GM23338 (cell line): ENCODE data around the gene SYNPO. TPM values are rescaled to one million over a fixed set of nuclear protein-coding genes. Genes with fewer than 3 reads are reported as not detected.

ENCODE experiments used
- ATAC-seq: fragments of 200-7000 bp; cut with Tn5 transposase; 3 replicates; pipeline ENCODE4 v1.9.1; 2020
- DNase-seq: peaks from one replicate; pipeline ENCODE4 v3.0.0-alpha.2; 2015; ENCODE audit warnings: low spot score
- H2AFZ ChIP-seq: fragments of 200-600 bp; sonication (generic); 2 replicates; pipeline ENCODE4 v1.8.0; 2016; ENCODE audit warnings: antibody characterized with exemption, mild to moderate bottlenecking, moderate library complexity
- H3F3A ChIP-seq: fragments of 200-600 bp; sonication (generic); replicated peaks from 2 replicates; pipeline ENCODE4 v1.8.0; 2017; ENCODE audit warnings: antibody characterized with exemption, mixed run types, low read depth
- H3K27ac ChIP-seq: fragments of 200-600 bp; sonication (generic); 2 replicates; pipeline ENCODE4 v1.6.1; 2016; ENCODE audit warnings: low read depth
- H3K27me3 ChIP-seq: fragments of 200-600 bp; sonication (generic); 2 replicates; pipeline ENCODE4 v1.8.0; 2016; ENCODE audit warnings: mild to moderate bottlenecking, mixed run types, moderate library complexity; ENCODE audit not compliant: insufficient read depth
- H3K36me3 ChIP-seq: fragments of 200-600 bp; sonication (generic); 2 replicates; pipeline ENCODE4 v1.8.0; 2016; ENCODE audit warnings: mild to moderate bottlenecking; ENCODE audit not compliant: insufficient read depth
- H3K4me1 ChIP-seq: fragments of 200-600 bp; sonication (generic); 2 replicates; pipeline ENCODE4 v1.8.0; 2016; ENCODE audit warnings: mild to moderate bottlenecking, moderate library complexity; ENCODE audit not compliant: insufficient read depth
- H3K4me2 ChIP-seq: fragments of 200-600 bp; sonication (generic); 2 replicates; pipeline ENCODE4 v1.7.1; 2017; ENCODE audit warnings: mixed run types
- H3K4me3 ChIP-seq: fragments of 200-600 bp; sonication (generic); 2 replicates; pipeline ENCODE4 v1.6.1; 2016; ENCODE audit warnings: mixed run types
- H3K79me2 ChIP-seq: fragments of 200-600 bp; sonication (generic); replicated peaks from 2 replicates; pipeline ENCODE4 v1.8.0; 2017; ENCODE audit warnings: mild to moderate bottlenecking; ENCODE audit not compliant: insufficient read depth
- H3K9me2 ChIP-seq: fragments of 200-600 bp; sonication (generic); 2 replicates; pipeline ENCODE4 v1.8.0; 2017; ENCODE audit not compliant: insufficient read depth
- H4K20me1 ChIP-seq: fragments of 200-600 bp; sonication (generic); replicated peaks from 2 replicates; pipeline ENCODE4 v1.8.0; 2017; ENCODE audit warnings: mild to moderate bottlenecking; ENCODE audit not compliant: insufficient read depth
- H3K27ac Mint-ChIP-seq: 2 replicates; pipeline ENCODE4 v1.8.0; 2020; ENCODE audit warnings: inconsistent platforms, mild to moderate bottlenecking, moderate library complexity, mixed read lengths
- H3K27me3 Mint-ChIP-seq: 3 replicates; pipeline ENCODE4 v1.8.0; 2022; ENCODE audit warnings: low read depth, mild to moderate bottlenecking, moderate library complexity, mixed read lengths, inconsistent platforms; ENCODE audit not compliant: insufficient read depth, poor library complexity
- H3K36me3 Mint-ChIP-seq: 3 replicates; pipeline ENCODE4 v1.8.0; 2021; ENCODE audit warnings: low read depth, mild to moderate bottlenecking, inconsistent platforms, moderate library complexity, mixed read lengths
- H3K4me1 Mint-ChIP-seq: 3 replicates; pipeline ENCODE4 v1.8.0; 2020; ENCODE audit warnings: mild to moderate bottlenecking, inconsistent platforms, mixed read lengths
- H3K4me3 Mint-ChIP-seq: 3 replicates; pipeline ENCODE4 v1.8.0; 2021; ENCODE audit warnings: moderate library complexity, mild to moderate bottlenecking, inconsistent platforms, mixed read lengths
- H3K9me3 Mint-ChIP-seq: 3 replicates; pipeline ENCODE4 v1.8.0; 2020; ENCODE audit warnings: moderate library complexity, mild to moderate bottlenecking, inconsistent platforms, mixed read lengths
- ETS1 ChIP-seq: IDR thresholded peaks from 2 replicates; pipeline ENCODE4 v1.6.1; 2016; ENCODE audit warnings: antibody characterized with exemption
- EZH2 ChIP-seq: fragments of 200-600 bp; sonication (generic); IDR thresholded peaks from one replicate; pipeline ENCODE4 v1.8.0; 2017; ENCODE audit warnings: antibody characterized with exemption, mild to moderate bottlenecking, low read depth; ENCODE audit not compliant: unreplicated experiment
- EZH2phosphoT487 ChIP-seq: fragments of 200-600 bp; sonication (generic); IDR thresholded peaks from one replicate; pipeline ENCODE4 v1.8.1; 2018; ENCODE audit warnings: antibody characterized with exemption; ENCODE audit not compliant: unreplicated experiment
- JUNB ChIP-seq: IDR thresholded peaks from one replicate; pipeline ENCODE4 v1.6.1; 2016; ENCODE audit warnings: antibody characterized with exemption; ENCODE audit not compliant: unreplicated experiment
- NANOG ChIP-seq: IDR thresholded peaks from 2 replicates; pipeline ENCODE4 v1.6.1; 2016; ENCODE audit warnings: antibody characterized with exemption, borderline replicate concordance
- POLR2AphosphoS5 ChIP-seq: IDR thresholded peaks from 2 replicates; pipeline ENCODE4 v1.6.1; 2016; ENCODE audit warnings: antibody characterized with exemption, low read depth
- REST ChIP-seq: IDR thresholded peaks from one replicate; pipeline ENCODE4 v1.6.1; 2018; ENCODE audit warnings: antibody characterized with exemption; ENCODE audit not compliant: unreplicated experiment
- STAT1 ChIP-seq: IDR thresholded peaks from one replicate; pipeline ENCODE4 v1.6.1; 2016; ENCODE audit warnings: antibody characterized with exemption; ENCODE audit not compliant: unreplicated experiment
- ZNF331 ChIP-seq: fragments of 250-450 bp; sonication (Bioruptor Pico); IDR thresholded peaks from 2 replicates; pipeline ENCODE4 v1.5.0; 2020; ENCODE audit warnings: low read depth, mild to moderate bottlenecking, moderate library complexity
- ZNF462 ChIP-seq: fragments of 250-450 bp; sonication (Bioruptor Pico); IDR thresholded peaks from 2 replicates; pipeline ENCODE4 v1.5.0; 2020; ENCODE audit warnings: mild to moderate bottlenecking, moderate library complexity
- polyA plus RNA-seq: library from polyadenylated mRNA; unstranded; fragments of >200 nt; fragmentation: Nextera tagmentation; extraction: Ambion mirVana; gene quantifications from 2 replicates; pipeline ENCODE4 v1.2.1, GENCODE V29; 2016
- total RNA-seq: library from RNA; depleted of rRNA; stranded (reverse); fragments of >200 nt; shearing (Covaris generic); gene quantifications from 2 replicates; pipeline ENCODE4 v1.2.3, GENCODE V29; 2014

SYNPO gene
- total and polyA plus RNA-seq, 2 experiments from 2014 or later: 0.16 to 1.3 TPM

- Histone ChIP-seq H4K20me1 (no peaks in the 10 kb centered on the region), H3K4me1 (peaks cover 7% of the 10 kb centered on the region; the same call in 1 of the 2 replicates), H3K79me2 (no peaks in the 10 kb centered on the region), H3K27ac (no peak overlapping the region), H3F3A (0 out of 2 replicates have a peak, but pooled peaks cover 3% of the 10 kb centered on the region), H3K36me3 (no peaks in the 10 kb centered on the region), H3K9me2 (no peaks in the 10 kb centered on the region), H2AFZ (no peak overlapping the region), H3K4me2 (no peak overlapping the region), H3K27me3 (peaks cover 24% of the 10 kb centered on the region), H3K4me3 (no peak overlapping the region)
- H3K36me3 Mint-ChIP-seq: no peaks in the 10 kb centered on the region; the same call in 2 of the 3 replicates
- ATAC-seq: no peak
- no peak for DNase-seq
- no peak for TF ChIP-seq EZH2
- TF ChIP-seq ETS1: no peak
- H3K4me1 Mint-ChIP-seq: peaks cover 13% of the 10 kb centered on the region
- H3K27me3 Mint-ChIP-seq: peaks cover 20% of the 10 kb centered on the region
- H3K27ac Mint-ChIP-seq: no peak overlapping the region
- H3K4me3 Mint-ChIP-seq: no peak overlapping the region
- no peaks in the 10 kb centered on the region for H3K9me3 Mint-ChIP-seq
Observed at GRCh38 chr5:150627731-150628545, 12.5 kb upstream of the SYNPO start.

- H3K9me3 Mint-ChIP-seq: no peaks in the 10 kb centered on the region
- no peaks in the 10 kb centered on the region for H3K36me3 ChIP-seq
- H3K4me3 Mint-ChIP-seq: no peak overlapping the region
- H3K36me3 Mint-ChIP-seq: no peaks in the 10 kb centered on the region; the same call in 2 of the 3 replicates
- H3K79me2 ChIP-seq: no peaks in the 10 kb centered on the region
- 0 out of 2 replicates have a peak, but pooled peaks cover 2% of the 10 kb centered on the region for H3F3A ChIP-seq
- peaks cover 15% of the 10 kb centered on the region for H3K27me3 ChIP-seq
- no peak overlapping the region for H3K27ac Mint-ChIP-seq
- H3K4me2 ChIP-seq: no peak overlapping the region
- H2AFZ ChIP-seq: no peak overlapping the region
- H3K9me2 ChIP-seq: no peaks in the 10 kb centered on the region
- H3K4me1 ChIP-seq: peaks cover 3% of the 10 kb centered on the region; the same call in 1 of the 2 replicates
- H3K27ac ChIP-seq: no peak overlapping the region
- H4K20me1 ChIP-seq: no peaks in the 10 kb centered on the region
- H3K4me1 Mint-ChIP-seq: peaks cover 4% of the 10 kb centered on the region
- ATAC-seq: no peak
- no peak for DNase-seq
- peaks cover 13% of the 10 kb centered on the region for H3K27me3 Mint-ChIP-seq
- no peak overlapping the region for H3K4me3 ChIP-seq
- no peak for TF ChIP-seq ZNF462
- no peak for TF ChIP-seq JUNB
- TF ChIP-seq POLR2AphosphoS5: no peak
- no peak for TF ChIP-seq EZH2phosphoT487
- TF ChIP-seq STAT1: no peak
- TF ChIP-seq REST: no peak
- no peak for TF ChIP-seq ZNF331 (CRISPR knock-in tag)
- no peak for TF ChIP-seq NANOG
Observed at GRCh38 chr5:150628936-150629485, 11.4 kb upstream of the SYNPO start.
